Astrocyte (in vitro differentiated cells and primary cell): ENCODE results near the gene PPIF.

Experiments
- EZH2 ChIP-seq: IDR thresholded peaks from 2 replicates; pipeline ENCODE4 v1.6.1; 2012; ENCODE audit warnings: mild to moderate bottlenecking, low read length, inconsistent platforms; ENCODE audit not compliant: insufficient read depth
- TF ChIP-seq, protein P1 (sequence below): IDR thresholded peaks from 2 replicates; pipeline ENCODE4 v1.5.1; 2011; ENCODE audit warnings: low read depth, mild to moderate bottlenecking, inconsistent platforms, low read length, moderate library complexity; ENCODE audit not compliant: insufficient read depth

DNA sequence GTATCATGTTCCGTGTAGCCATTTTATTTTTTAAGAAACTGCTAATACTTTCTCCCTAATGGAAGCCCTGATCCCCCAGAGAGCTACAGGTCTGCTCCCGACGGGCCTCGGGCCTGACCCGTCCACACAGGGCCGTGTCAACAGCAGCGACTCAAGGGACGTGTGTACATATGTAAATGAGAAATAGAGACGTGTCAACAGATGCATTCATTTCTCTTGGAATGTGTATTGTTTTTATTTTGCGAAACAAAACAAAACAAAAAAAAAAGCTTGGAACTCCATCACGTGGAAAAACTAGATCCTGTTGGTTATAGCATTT is 31.7 kb upstream of the PPIF start:
- TF ChIP-seq, protein P1, sequence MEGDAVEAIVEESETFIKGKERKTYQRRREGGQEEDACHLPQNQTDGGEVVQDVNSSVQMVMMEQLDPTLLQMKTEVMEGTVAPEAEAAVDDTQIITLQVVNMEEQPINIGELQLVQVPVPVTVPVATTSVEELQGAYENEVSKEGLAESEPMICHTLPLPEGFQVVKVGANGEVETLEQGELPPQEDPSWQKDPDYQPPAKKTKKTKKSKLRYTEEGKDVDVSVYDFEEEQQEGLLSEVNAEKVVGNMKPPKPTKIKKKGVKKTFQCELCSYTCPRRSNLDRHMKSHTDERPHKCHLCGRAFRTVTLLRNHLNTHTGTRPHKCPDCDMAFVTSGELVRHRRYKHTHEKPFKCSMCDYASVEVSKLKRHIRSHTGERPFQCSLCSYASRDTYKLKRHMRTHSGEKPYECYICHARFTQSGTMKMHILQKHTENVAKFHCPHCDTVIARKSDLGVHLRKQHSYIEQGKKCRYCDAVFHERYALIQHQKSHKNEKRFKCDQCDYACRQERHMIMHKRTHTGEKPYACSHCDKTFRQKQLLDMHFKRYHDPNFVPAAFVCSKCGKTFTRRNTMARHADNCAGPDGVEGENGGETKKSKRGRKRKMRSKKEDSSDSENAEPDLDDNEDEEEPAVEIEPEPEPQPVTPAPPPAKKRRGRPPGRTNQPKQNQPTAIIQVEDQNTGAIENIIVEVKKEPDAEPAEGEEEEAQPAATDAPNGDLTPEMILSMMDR: no peak
- no peak for TF ChIP-seq EZH2
